Body of pancreas (tissue), 4 donors: Measurements from ENCODE around the gene TMEM43. TPM values are rescaled to one million over a fixed set of nuclear protein-coding genes. Genes with fewer than 3 reads are reported as not detected.

Source experiments
- ATAC-seq: fragments of 150-250 bp; one replicate; pipeline ENCODE4 v1.9.1; 2016
- DNase-seq, 4 donors: peaks; one replicate each; pipeline ENCODE4 v3.0.0-alpha.2; 2019
- H3K27ac ChIP-seq, 4 donors: fragments of 200-600 bp; sonication (generic); 1 replicate in 3 of 4; 2 replicates in 1 of 4; pipeline versions ENCODE4 v1.5.1 to v1.6.1; 2016 to 2019; ENCODE audit warnings: mild to moderate bottlenecking in 1 of 4, mixed read lengths in 1 of 4, moderate library complexity in 1 of 4
- H3K27me3 ChIP-seq, 2 donors: fragments of 200-600 bp; sonication (generic); one replicate each; pipeline ENCODE4 v1.6.0; 2016; ENCODE audit warnings: mild to moderate bottlenecking in 1 of 2
- H3K36me3 ChIP-seq, 2 donors: fragments of 200-600 bp; sonication (generic); replicated peaks in 1 of 2; 2 replicates each; pipeline ENCODE4 v1.5.1; 2016; ENCODE audit warnings: low read depth in 2 of 2; ENCODE audit not compliant: insufficient read depth in 1 of 2
- H3K4me1 ChIP-seq: fragments of 200-600 bp; sonication (generic); one replicate; pipeline ENCODE4 v1.6.0; 2016
- H3K4me3 ChIP-seq, 2 donors: fragments of 200-600 bp; sonication (generic); 1 replicate in 1 of 2; 2 replicates in 1 of 2; pipeline ENCODE4 v1.5.1; 2016 to 2019
- H3K9me3 ChIP-seq, 3 donors: fragments of 200-600 bp; sonication (generic); 1 replicate in 2 of 3; 2 replicates in 1 of 3; pipeline ENCODE4 v1.5.1; 2016
- CTCF ChIP-seq, 7 experiments: fragments of 450-650 bp in 4 of 7; fragments of 200-600 bp in 3 of 7; sonication (generic) in 3 of 7; IDR thresholded peaks; one replicate each; pipeline ENCODE4 v1.5.1; 2016 to 2019; ENCODE audit warnings: antibody characterized with exemption in 7 of 7
- POLR2A ChIP-seq, 3 donors: fragments of 450-650 bp; IDR thresholded peaks; one replicate each; pipeline ENCODE4 v1.6.1; 2016; ENCODE audit warnings: antibody characterized with exemption in 3 of 3, mild to moderate bottlenecking in 2 of 3
- WGBS, 2 donors: methylation state at CpG; one replicate each; pipeline ENCODE4 v1.1.5; 2017; 5-methylcytosine and 5-hydroxymethylcytosine counted together
- intact Hi-C: fragments of 100-400 bp; cut with DNase I; formaldehyde crosslinking; loops from one replicate; pipeline ENCODE4 v1.15.1; 2023
- total RNA-seq, 2 donors: library from RNA; depleted of rRNA; stranded (reverse); fragments of >200 nt; gene quantifications; one replicate each; pipeline ENCODE4 v1.1.0, GENCODE V29; 2016

Gene TMEM43
- total RNA-seq, 2 donors from 2014 or later: 21.8 to 38.4 TPM

DNA sequence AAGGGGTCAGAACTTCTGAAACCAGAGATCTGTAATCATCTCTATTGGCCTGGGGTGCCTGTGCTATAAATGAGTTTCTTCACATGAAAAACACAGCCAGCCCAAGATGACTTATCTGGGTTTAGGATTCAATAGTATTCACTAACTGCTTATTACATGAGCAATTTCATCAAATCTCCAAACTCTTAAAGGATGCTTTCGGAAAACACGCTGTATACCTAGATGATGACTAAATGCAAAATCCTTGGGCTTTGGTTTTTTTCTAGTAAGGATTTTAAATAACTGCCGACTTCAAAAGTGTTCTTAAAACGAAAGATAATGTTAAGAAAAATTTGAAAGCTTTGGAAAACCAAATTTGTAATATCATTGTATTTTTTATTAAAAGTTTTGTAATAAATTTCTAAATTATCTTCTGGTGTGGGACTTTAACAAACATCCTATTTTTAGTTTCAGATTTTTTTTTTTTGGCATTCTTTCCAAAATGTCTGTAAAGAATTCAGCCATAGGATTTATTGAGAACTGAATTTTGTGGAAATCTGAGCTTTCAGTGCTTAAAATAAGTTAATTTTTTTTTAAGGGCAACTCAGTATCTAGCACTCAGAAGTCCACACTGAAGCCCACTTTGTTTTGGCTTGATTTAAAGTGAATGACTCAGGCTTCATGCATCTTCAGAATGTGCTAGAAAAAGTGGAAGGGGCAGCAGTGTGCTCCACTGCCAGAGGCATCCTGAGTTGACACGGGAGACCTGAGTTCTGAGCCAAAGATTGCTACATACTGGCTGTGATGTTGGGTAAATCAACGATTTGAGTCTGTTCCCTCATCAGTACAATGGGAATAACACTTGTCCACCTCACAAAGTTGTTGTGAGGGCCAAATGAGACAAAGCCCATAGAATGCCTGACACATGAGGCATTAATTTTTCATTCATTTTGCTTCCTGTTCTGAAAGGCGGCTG is 18.7 kb downstream of the TMEM43 start:
- DNase-seq (peak in 2 of 4 donors; percentile 48 to 63), ATAC-seq (peak; percentile 41)
- peaks cover 0 to 13% of the 10 kb centered on the region in 2 donors for H3K36me3 ChIP-seq
- H3K27me3 ChIP-seq: no peaks in the 10 kb centered on the region
- H3K27ac ChIP-seq: peak overlapping the region; percentile 46 to 94 (median 69)
- no peak overlapping the region for H3K4me3 ChIP-seq
- no peaks in the 10 kb centered on the region for H3K9me3 ChIP-seq
- no peak for TF ChIP-seq POLR2A (IDR thresholded peaks at IDR 0.05)
- intact Hi-C loops: no loop called here
- 73 to 75% methylated on average over 6 to 7 of the region's 7 CpGs for WGBS, 2 donors
- H3K4me1 ChIP-seq: peaks cover 22% of the 10 kb centered on the region

- Histone ChIP-seq H3K4me3 (no peak overlapping the region), H3K9me3 (no peaks in the 10 kb centered on the region), H3K4me1 (peaks cover 22% of the 10 kb centered on the region), H3K36me3 (peaks cover 0 to 10% of the 10 kb centered on the region in 2 donors), H3K27ac (peak overlapping the region; percentile 50 to 94 (median 72)), H3K27me3 (no peaks in the 10 kb centered on the region)
- 26 to 35% methylated on average over 7 of the region's 7 CpGs for WGBS, 2 donors
- TF ChIP-seq CTCF (IDR thresholded peaks at IDR 0.05) (no peak), POLR2A (IDR thresholded peaks at IDR 0.05) (no peak)
- intact Hi-C loops: no loop called here
- DNase-seq (peak; percentile 71 to 95 (median 83)), ATAC-seq (peak; percentile 97)
Observed at GRCh38 chr3:14144423-14145075, 19.7 kb downstream of the TMEM43 start.

GRCh38 chr3:14145236-14145635 is 20.4 kb downstream of the TMEM43 start:
- H3K9me3 ChIP-seq: no peaks in the 10 kb centered on the region
- ATAC-seq: no peak
- peaks cover 0 to 12% of the 10 kb centered on the region in 2 donors for H3K36me3 ChIP-seq
- 84 to 93% methylated on average over 9 of the region's 9 CpGs for WGBS, 2 donors
- TF ChIP-seq CTCF (IDR thresholded peaks at IDR 0.05): no peak
- TF ChIP-seq POLR2A (IDR thresholded peaks at IDR 0.05): no peak
- DNase-seq: no peak
- H3K4me1 ChIP-seq: peaks cover 22% of the 10 kb centered on the region
- intact Hi-C loops: no loop called here
- H3K27me3 ChIP-seq: no peaks in the 10 kb centered on the region
- no peak overlapping the region for H3K4me3 ChIP-seq
- H3K27ac ChIP-seq: peak overlapping the region in 3 of 4 donors; percentile 50 to 94 (median 88)

DNA sequence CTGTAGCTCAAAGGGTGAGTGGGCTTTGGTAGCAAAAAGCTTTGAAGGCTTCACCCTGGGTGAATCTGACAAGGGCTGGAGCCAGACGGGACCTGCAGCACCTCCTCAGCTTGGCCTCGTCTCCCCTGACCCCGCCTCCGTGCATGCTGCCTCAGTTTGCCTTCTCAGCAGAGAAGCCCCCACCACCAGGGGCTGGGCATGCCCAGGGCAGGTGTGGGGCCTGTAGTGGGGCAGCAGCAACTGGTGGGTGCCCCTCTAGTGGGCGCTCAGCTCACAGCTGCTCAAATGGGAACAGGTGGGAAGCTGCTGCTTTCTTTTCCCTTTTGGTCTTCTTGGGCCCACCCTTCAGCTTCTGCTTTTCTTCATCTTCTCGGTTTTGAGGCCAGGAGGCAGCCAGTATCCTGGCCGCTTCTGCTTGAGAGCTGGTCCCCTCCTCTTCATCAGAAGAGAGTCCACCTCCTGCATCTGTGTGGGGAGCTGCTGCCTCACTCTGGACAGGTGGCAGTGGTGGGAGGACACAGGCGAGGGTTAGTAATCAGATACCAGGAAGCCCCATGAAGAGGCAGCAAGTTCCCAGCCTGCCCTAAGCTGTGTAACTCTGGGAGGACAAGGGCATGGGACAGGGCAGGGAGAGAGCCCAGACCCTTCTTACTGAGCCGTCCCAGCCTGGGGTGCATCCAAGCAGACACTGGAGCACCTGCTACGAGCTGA is 21.0 kb downstream of the TMEM43 start:
- H3K36me3 ChIP-seq: peaks cover 0 to 14% of the 10 kb centered on the region in 2 donors
- no peak for DNase-seq
- no peaks in the 10 kb centered on the region for H3K9me3 ChIP-seq
- no peaks in the 10 kb centered on the region for H3K27me3 ChIP-seq
- WGBS, 2 donors: 83 to 85% methylated on average over 10 of the region's 10 CpGs
- peaks cover 22% of the 10 kb centered on the region for H3K4me1 ChIP-seq
- no peak overlapping the region for H3K4me3 ChIP-seq
- peak overlapping the region in 3 of 4 donors; percentile 50 to 94 (median 88) for H3K27ac ChIP-seq
- intact Hi-C loops: no loop called here
- ATAC-seq: no peak
- no peak for TF ChIP-seq POLR2A (IDR thresholded peaks at IDR 0.05)
- TF ChIP-seq CTCF (IDR thresholded peaks at IDR 0.05): no peak
